MM.1S (cell line): Measurements from ENCODE around the gene TSPAN9.

Experiments
- DNase-seq: peaks from one replicate; pipeline ENCODE4 v3.0.0-alpha.2; 2015
- H2AFZ ChIP-seq: fragments of 300-600 bp; sonication (generic); 2 replicates; pipeline ENCODE4 v1.6.0; 2016; ENCODE audit warnings: antibody characterized with exemption, low read length
- H3F3A ChIP-seq: fragments of 300-600 bp; sonication (generic); 2 replicates; pipeline ENCODE4 v1.6.1; 2016; ENCODE audit warnings: mild to moderate bottlenecking, antibody characterized with exemption, low read length, moderate library complexity, mixed read lengths; ENCODE audit not compliant: insufficient read depth
- H3K27ac ChIP-seq: fragments of 300-600 bp; sonication (generic); 2 replicates; pipeline ENCODE4 v1.5.1; 2016; ENCODE audit warnings: mild to moderate bottlenecking, low read length
- H3K27me3 ChIP-seq: fragments of 300-600 bp; sonication (generic); replicated peaks from 2 replicates; pipeline ENCODE4 v1.6.0; 2016; ENCODE audit warnings: low read length; ENCODE audit not compliant: insufficient read depth
- H3K36me3 ChIP-seq: fragments of 300-600 bp; sonication (generic); replicated peaks from 2 replicates; pipeline ENCODE4 v1.6.1; 2016; ENCODE audit warnings: mild to moderate bottlenecking, low read length, mixed read lengths; ENCODE audit not compliant: insufficient read depth
- H3K4me1 ChIP-seq: fragments of 300-600 bp; sonication (generic); 2 replicates; pipeline ENCODE4 v1.6.1; 2016; ENCODE audit warnings: low read length, mixed read lengths
- H3K4me2 ChIP-seq: fragments of 300-600 bp; sonication (generic); 2 replicates; pipeline ENCODE4 v1.6.0; 2016; ENCODE audit warnings: low read depth, low read length
- H3K4me3 ChIP-seq: fragments of 300-600 bp; sonication (generic); 2 replicates; pipeline ENCODE4 v1.5.1; 2016; ENCODE audit warnings: low read length, mixed read lengths
- H3K79me2 ChIP-seq: fragments of 300-600 bp; sonication (generic); 2 replicates; pipeline ENCODE4 v1.6.1; 2016; ENCODE audit warnings: mixed run types, low read length, mixed read lengths
- H3K9ac ChIP-seq: fragments of 300-600 bp; sonication (generic); 2 replicates; pipeline ENCODE4 v1.6.1; 2016; ENCODE audit warnings: low read length, mixed read lengths
- H3K9me2 ChIP-seq: fragments of 300-600 bp; sonication (generic); replicated peaks from 2 replicates; pipeline ENCODE4 v1.6.1; 2016; ENCODE audit warnings: mild to moderate bottlenecking, low read length, mixed read lengths; ENCODE audit not compliant: insufficient read depth
- H3K9me3 ChIP-seq: fragments of 300-600 bp; sonication (generic); replicated peaks from 2 replicates; pipeline ENCODE4 v1.6.1; 2016; ENCODE audit warnings: mild to moderate bottlenecking, low read length, mixed read lengths; ENCODE audit not compliant: insufficient read depth
- H4K20me1 ChIP-seq: fragments of 300-600 bp; sonication (generic); 2 replicates; pipeline ENCODE4 v1.6.1; 2016; ENCODE audit warnings: mild to moderate bottlenecking, low read length, moderate library complexity, mixed read lengths; ENCODE audit not compliant: insufficient read depth
- CTCF ChIP-seq: fragments of 300-600 bp; sonication (generic); IDR thresholded peaks from 2 replicates; pipeline ENCODE4 v1.5.1; 2016; ENCODE audit warnings: antibody characterized with exemption, low read length, mixed read lengths
- EZH2 ChIP-seq: fragments of 300-600 bp; sonication (generic); optimal IDR thresholded peaks from 2 replicates; pipeline ENCODE3; 2017; ENCODE audit warnings: low read depth, mild to moderate bottlenecking, antibody characterized with exemption, low read length, mixed read lengths
- EZH2phosphoT487 ChIP-seq: fragments of 300-600 bp; sonication (generic); IDR thresholded peaks from 2 replicates; pipeline ENCODE4 v1.6.1; 2018; ENCODE audit warnings: antibody characterized with exemption, low read length

Gene TSPAN9

GRCh38 chr12:3128498-3129293 lies 51.5 kb downstream of the TSPAN9 start:
- H3K9me2 ChIP-seq: no peaks in the 10 kb centered on the region
- DNase-seq: no peak

GRCh38 chr12:3129301-3130056 lies 52.3 kb downstream of the TSPAN9 start:
- Histone ChIP-seq H3K9me3 (no peaks in the 10 kb centered on the region), H3K27me3 (peaks cover 100% of the 10 kb centered on the region), H3K79me2 (no peaks in the 10 kb centered on the region), H3K4me2 (no peak overlapping the region), H3K9me2 (no peaks in the 10 kb centered on the region), H3K27ac (no peak overlapping the region), H3K4me3 (no peak overlapping the region), H3K9ac (no peak overlapping the region), H3K4me1 (peaks cover 16% of the 10 kb centered on the region), H4K20me1 (no peaks in the 10 kb centered on the region), H3F3A (no peaks in the 10 kb centered on the region), H2AFZ (no peak overlapping the region), H3K36me3 (no peaks in the 10 kb centered on the region)
- DNase-seq: peak; percentile 33
- TF ChIP-seq CTCF (no peak), EZH2phosphoT487 (no peak), EZH2 (no peak)

More at GRCh38 chr12:3128498-3129293, 51.5 kb downstream of the TSPAN9 start:
- TF ChIP-seq EZH2phosphoT487: no peak
- TF ChIP-seq EZH2: no peak
- TF ChIP-seq CTCF: no peak
- Histone ChIP-seq H3K9me3 (no peaks in the 10 kb centered on the region), H3K27me3 (peaks cover 99% of the 10 kb centered on the region), H3F3A (no peaks in the 10 kb centered on the region), H3K27ac (no peak overlapping the region), H3K4me1 (peaks cover 16% of the 10 kb centered on the region), H3K9ac (no peak overlapping the region), H4K20me1 (no peaks in the 10 kb centered on the region), H3K4me3 (no peak overlapping the region), H3K79me2 (no peaks in the 10 kb centered on the region), H2AFZ (no peak overlapping the region), H3K4me2 (no peak overlapping the region), H3K36me3 (no peaks in the 10 kb centered on the region)

- no peaks in the 10 kb centered on the region for H3K79me2 ChIP-seq
- H3K4me1 ChIP-seq: peaks cover 16% of the 10 kb centered on the region
- DNase-seq: no peak
Measured at GRCh38 chr12:3130057-3130830, 53.1 kb downstream of the TSPAN9 start.

More at GRCh38 chr12:3130057-3130830, 53.1 kb downstream of the TSPAN9 start:
- Histone ChIP-seq H3K27ac (no peak overlapping the region), H2AFZ (no peak overlapping the region), H4K20me1 (no peaks in the 10 kb centered on the region), H3K27me3 (peaks cover 100% of the 10 kb centered on the region), H3F3A (no peaks in the 10 kb centered on the region), H3K9me3 (no peaks in the 10 kb centered on the region), H3K4me2 (peak overlapping the region; percentile 0; the same call in 1 of the 2 replicates), H3K36me3 (no peaks in the 10 kb centered on the region), H3K4me3 (no peak overlapping the region), H3K9ac (no peak overlapping the region), H3K9me2 (no peaks in the 10 kb centered on the region)
- no peak for TF ChIP-seq EZH2phosphoT487
- TF ChIP-seq CTCF: no peak
- no peak for TF ChIP-seq EZH2
